NCI-H510A treated with DMSO at 0.1 percent for 48 hours (cell line): ENCODE data around the gene CYP4F8.

Experiments
- DNase-seq: peaks from one replicate; lab custom pipeline; 2025; lab: John Stamatoyannopoulos, UW

CYP4F8 gene

GRCh38 chr19:15616627-15617270, 1.7 kb downstream of the CYP4F8 start:
- no peak for DNase-seq

- DNase-seq, result no peak
Measured at GRCh38 chr19:15618321-15618720, 3.3 kb downstream of the CYP4F8 start.

GRCh38 chr19:15621801-15622200, 6.8 kb downstream of the CYP4F8 start:
- no peak for DNase-seq

GRCh38 chr19:15622991-15623390, 8.0 kb downstream of the CYP4F8 start:
- DNase-seq, result no peak

- no peak for DNase-seq
Measured at GRCh38 chr19:15623711-15624318, 8.8 kb downstream of the CYP4F8 start.

- DNase-seq, result no peak
Measured at GRCh38 chr19:15628236-15629002, 13.4 kb downstream of the CYP4F8 start.

GRCh38 chr19:15629003-15629880, 14.2 kb downstream of the CYP4F8 start:
- DNase-seq, result peak; percentile 7

- no peak for DNase-seq
Measured at GRCh38 chr19:15631817-15632216, 16.8 kb downstream of the CYP4F8 start.

- no peak for DNase-seq
Measured at GRCh38 chr19:15633082-15633835, 18.2 kb downstream of the CYP4F8 start.

- DNase-seq, result no peak
Measured at GRCh38 chr19:15634105-15634504, 19.1 kb downstream of the CYP4F8 start.

- DNase-seq, result no peak
Measured at GRCh38 chr19:15635016-15635805, 20.2 kb downstream of the CYP4F8 start.

GRCh38 chr19:15636026-15636425, 21.0 kb downstream of the CYP4F8 start:
- DNase-seq, result no peak

GRCh38 chr19:15639596-15639995, 24.6 kb downstream of the CYP4F8 start:
- no peak for DNase-seq

- DNase-seq, result peak; percentile 1
Measured at GRCh38 chr19:15640294-15640903, 25.4 kb downstream of the CYP4F8 start, which contains the start of gene CYP4F3. TSS of gene CYP4F3 (plus strand) at chr19:15640897. CDS start at chr19:15641416, 519 bp downstream.

- no peak for DNase-seq
Measured at GRCh38 chr19:15640904-15641597, 26.0 kb downstream of the CYP4F8 start.

GRCh38 chr19:15641901-15642491, 27.0 kb downstream of the CYP4F8 start:
- no peak for DNase-seq

- DNase-seq, result no peak
Measured at GRCh38 chr19:15642807-15643206, 27.8 kb downstream of the CYP4F8 start.

GRCh38 chr19:15643387-15643786, 28.4 kb downstream of the CYP4F8 start:
- no peak for DNase-seq
